Activated CD4-positive, alpha-beta T cell treated with anti-CD3 and anti-CD28 coated beads, Interleukin-2, amount 10 ng/mL, durations not matched to agents 24 days and 14 days (primary cell): ENCODE measurements around the gene SLC66A1. TPM values are rescaled to one million over a fixed set of nuclear protein-coding genes. Genes with fewer than 3 reads are reported as not detected.

ENCODE experiments used
- DNase-seq: peaks from one replicate; pipeline ENCODE4 v3.0.0; 2022
- H3K27ac Mint-ChIP-seq: one replicate; pipeline ENCODE4 v1.8.0; 2022; ENCODE audit warnings: mild to moderate bottlenecking, mixed read lengths
- H3K27me3 Mint-ChIP-seq: one replicate; pipeline ENCODE4 v1.8.0; 2022; ENCODE audit warnings: mixed read lengths
- H3K36me3 Mint-ChIP-seq: one replicate; pipeline ENCODE4 v1.8.0; 2022; ENCODE audit warnings: low read depth, mild to moderate bottlenecking, mixed read lengths
- H3K4me1 Mint-ChIP-seq: one replicate; pipeline ENCODE4 v1.8.0; 2021; ENCODE audit warnings: mixed read lengths
- H3K4me3 Mint-ChIP-seq: one replicate; pipeline ENCODE4 v1.8.0; 2022; ENCODE audit warnings: mild to moderate bottlenecking, moderate library complexity, mixed read lengths
- H3K9me3 Mint-ChIP-seq: one replicate; pipeline ENCODE4 v1.8.0; 2021; ENCODE audit warnings: mixed read lengths
- intact Hi-C: fragments of 100-400 bp; cut with micrococcal nuclease; formaldehyde crosslinking; loops from one replicate; pipeline ENCODE4 v1.15.1; 2023
- total RNA-seq: library from RNA; stranded (reverse); gene quantifications from 2 replicates; pipeline ENCODE4 v1.2.3, GENCODE V29; 2022

SLC66A1 gene
- total RNA-seq, 1 donor from 2014 or later, result 10.1 TPM

DNA sequence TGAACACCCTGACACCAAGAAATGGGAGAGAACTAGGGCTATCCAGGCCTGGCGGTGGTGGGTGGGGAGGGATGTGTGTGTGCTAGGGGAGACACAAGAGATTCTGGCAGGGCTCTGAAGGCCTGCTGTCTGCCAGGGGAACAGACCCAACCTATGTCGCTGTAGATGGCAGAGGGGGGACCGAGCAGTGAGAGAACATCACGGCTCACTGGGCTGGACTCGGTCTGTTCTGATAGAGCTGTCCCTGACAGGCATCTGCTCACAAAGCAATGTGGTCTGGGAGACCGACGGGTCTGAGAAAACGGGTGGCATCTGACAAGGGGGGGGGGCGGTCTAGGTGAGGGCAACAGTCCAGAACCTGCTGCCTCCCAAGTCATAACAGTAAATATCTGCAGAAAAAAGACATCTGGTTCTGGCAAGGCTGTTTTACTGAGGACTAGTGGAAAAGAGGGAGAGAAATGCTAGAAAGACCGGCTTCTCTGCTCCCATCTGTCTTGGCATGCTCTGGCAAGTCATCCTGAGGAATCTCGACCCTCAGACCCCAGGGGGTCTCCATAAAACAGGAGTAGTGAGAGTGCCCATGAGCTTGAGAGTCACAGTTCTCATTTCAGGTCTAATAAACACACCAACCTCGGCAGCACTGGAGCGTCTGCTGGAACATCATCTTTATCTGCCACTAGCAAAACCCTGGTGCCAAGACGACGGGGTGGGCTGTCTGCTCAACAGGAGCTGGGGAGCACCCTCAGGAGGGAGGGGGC is 36.5 kb downstream of the SLC66A1 start:
- peaks cover 33% of the 10 kb centered on the region for H3K36me3 Mint-ChIP-seq
- H3K4me3 Mint-ChIP-seq, result no peak overlapping the region
- H3K9me3 Mint-ChIP-seq, result no peaks in the 10 kb centered on the region
- H3K4me1 Mint-ChIP-seq, result peaks cover 1% of the 10 kb centered on the region
- DNase-seq, result no peak
- no peaks in the 10 kb centered on the region for H3K27me3 Mint-ChIP-seq
- H3K27ac Mint-ChIP-seq, result no peak overlapping the region
- intact Hi-C loops, result no loop called here

DNA sequence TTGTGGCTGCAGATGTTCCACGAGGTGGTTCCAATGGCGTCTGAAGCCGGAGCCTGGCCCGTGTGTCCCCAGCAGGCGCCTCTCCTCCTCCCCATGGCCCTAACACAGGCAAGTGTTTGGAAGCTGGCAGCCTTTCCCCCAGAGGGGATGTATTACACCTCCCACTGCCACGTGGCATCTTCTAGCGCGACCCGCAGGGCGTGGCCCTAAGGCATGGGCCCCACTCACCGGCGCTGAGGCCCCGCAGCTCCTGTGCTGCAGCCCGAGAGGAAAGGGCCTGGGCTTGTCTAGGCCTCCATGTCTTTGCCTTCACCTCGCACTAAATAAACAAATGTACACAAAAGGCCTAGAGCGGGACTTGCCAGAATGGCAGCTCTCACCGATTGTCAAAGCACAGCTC is 37.9 kb downstream of the SLC66A1 start:
- Mint-ChIP-seq H3K27ac (no peak overlapping the region), H3K9me3 (no peaks in the 10 kb centered on the region), H3K4me1 (peaks cover 1% of the 10 kb centered on the region), H3K4me3 (no peak overlapping the region), H3K27me3 (no peaks in the 10 kb centered on the region), H3K36me3 (peaks cover 36% of the 10 kb centered on the region)
- intact Hi-C loops, result no loop called here
- no peak for DNase-seq

DNA sequence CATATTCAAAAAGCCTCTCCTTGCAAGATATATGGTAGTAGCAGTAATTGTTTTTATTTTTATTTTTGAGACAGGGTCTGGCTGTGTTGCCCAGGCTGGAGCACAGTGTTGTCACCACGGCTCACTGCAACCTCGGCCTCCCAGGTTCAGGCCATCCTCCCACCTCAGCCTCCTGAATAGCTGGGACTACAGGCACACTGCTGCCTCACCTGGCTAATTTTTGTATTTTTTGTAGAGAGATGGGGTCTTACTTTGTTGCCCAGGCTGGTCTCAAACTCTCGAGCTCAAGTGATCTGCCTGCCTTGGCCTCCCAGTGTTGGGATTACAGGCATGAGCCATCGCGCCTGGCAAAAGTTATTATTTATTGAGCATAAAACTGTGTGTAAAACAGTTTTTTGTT is 38.4 kb downstream of the SLC66A1 start:
- H3K36me3 Mint-ChIP-seq, result peaks cover 38% of the 10 kb centered on the region
- H3K27ac Mint-ChIP-seq, result no peak overlapping the region
- H3K4me1 Mint-ChIP-seq, result peaks cover 1% of the 10 kb centered on the region
- no peak overlapping the region for H3K4me3 Mint-ChIP-seq
- no peak for DNase-seq
- intact Hi-C loops, result no loop called here
- no peaks in the 10 kb centered on the region for H3K9me3 Mint-ChIP-seq
- H3K27me3 Mint-ChIP-seq, result no peaks in the 10 kb centered on the region

DNA sequence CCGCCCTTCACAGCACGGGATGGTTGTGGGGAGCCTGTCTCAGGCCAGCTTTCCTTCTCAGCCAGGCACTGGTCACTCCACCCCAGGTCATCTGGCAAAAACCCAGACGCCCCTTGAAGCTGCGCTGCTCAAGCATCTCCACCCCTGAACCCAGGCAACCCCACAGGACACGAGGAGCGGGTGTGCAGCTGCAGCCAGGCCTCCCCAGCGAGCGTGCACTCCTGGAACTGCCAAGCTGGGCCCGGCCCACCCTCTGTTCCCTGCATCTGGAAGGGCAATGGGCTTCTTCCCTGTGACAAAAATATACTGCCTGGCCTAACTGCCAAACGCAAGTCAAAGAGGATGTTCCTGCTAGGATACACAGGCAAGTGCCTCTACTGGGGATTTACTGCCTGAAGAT is 39.7 kb downstream of the SLC66A1 start:
- intact Hi-C loops, result no loop called here
- DNase-seq, result no peak
- H3K9me3 Mint-ChIP-seq, result no peaks in the 10 kb centered on the region
- H3K4me1 Mint-ChIP-seq, result peaks cover 1% of the 10 kb centered on the region
- H3K36me3 Mint-ChIP-seq, result peaks cover 42% of the 10 kb centered on the region
- no peak overlapping the region for H3K4me3 Mint-ChIP-seq
- H3K27ac Mint-ChIP-seq, result no peak overlapping the region
- no peaks in the 10 kb centered on the region for H3K27me3 Mint-ChIP-seq

DNA sequence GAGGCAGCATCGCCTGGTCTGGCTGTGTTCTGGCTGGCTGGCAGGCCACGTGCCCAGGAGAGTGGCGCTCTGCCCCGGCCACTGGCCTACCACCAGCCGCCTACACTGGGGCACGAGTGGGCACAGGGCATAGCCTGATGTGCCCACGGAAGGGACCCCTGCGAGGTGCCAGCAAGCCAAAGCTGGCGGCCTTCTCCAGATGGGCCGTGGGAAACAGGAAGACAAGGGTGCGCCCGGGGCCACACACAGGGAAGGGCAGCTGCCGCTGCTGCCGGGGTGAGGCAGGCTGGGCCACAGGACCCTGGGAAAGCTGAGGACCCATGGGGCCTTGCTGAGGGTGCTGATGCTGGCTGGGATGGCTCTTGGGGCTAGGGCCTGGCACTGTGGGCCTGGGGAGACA is 40.7 kb downstream of the SLC66A1 start:
- H3K27ac Mint-ChIP-seq, result no peak overlapping the region
- H3K27me3 Mint-ChIP-seq, result no peaks in the 10 kb centered on the region
- peaks cover 4% of the 10 kb centered on the region for H3K4me1 Mint-ChIP-seq
- H3K9me3 Mint-ChIP-seq, result no peaks in the 10 kb centered on the region
- DNase-seq, result no peak
- H3K4me3 Mint-ChIP-seq, result no peak overlapping the region
- H3K36me3 Mint-ChIP-seq, result peaks cover 52% of the 10 kb centered on the region
- intact Hi-C loops, result no loop called here

DNA sequence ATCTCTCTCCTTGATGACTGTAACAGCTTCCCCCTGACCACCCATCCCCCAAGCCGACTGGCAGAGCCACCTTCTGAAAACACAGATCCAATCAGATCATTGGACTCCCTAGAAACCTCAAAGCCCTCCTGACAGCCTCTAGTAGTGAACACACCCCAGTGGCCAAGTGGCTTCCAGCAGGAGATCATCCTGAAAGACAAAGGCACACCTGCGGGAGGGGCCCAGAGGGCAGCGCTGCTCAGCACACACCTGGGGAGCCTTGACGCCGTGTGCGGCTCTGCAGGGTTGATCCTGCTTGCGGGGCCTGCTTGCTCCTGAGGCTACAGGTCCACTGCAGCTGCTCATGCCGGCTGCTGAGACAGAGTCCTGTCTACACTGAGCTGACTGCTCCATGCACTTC is 41.5 kb downstream of the SLC66A1 start:
- no peak for DNase-seq
- Mint-ChIP-seq H3K27ac (no peak overlapping the region), H3K4me1 (peaks cover 4% of the 10 kb centered on the region), H3K27me3 (no peaks in the 10 kb centered on the region), H3K9me3 (no peaks in the 10 kb centered on the region), H3K4me3 (no peak overlapping the region), H3K36me3 (peaks cover 52% of the 10 kb centered on the region)
- intact Hi-C loops, result no loop called here

DNA sequence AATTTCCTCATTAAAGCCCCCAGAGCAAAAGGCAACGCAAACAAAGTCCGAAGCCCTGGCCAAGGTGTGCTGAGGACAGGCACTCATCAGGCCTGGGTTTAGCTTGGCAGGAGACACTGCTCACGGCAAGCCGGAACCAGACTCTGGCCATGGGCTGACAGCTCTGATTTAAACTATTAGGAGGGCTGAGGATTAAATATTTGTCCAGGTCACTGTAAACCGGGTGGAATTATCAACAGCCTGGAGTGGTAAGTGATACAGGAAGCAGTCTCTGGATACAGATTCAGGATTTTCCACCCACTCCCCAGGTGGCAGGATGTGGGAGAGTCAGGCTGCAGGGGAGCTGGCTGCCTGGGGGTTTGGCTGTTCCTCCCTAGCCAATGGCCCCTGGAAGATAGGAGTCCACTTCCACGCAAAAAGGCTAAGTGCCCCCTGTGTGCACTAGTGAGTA is 42.4 kb downstream of the SLC66A1 start:
- no peak for DNase-seq
- intact Hi-C loops, result no loop called here
- H3K27ac Mint-ChIP-seq, result no peak overlapping the region
- peaks cover 4% of the 10 kb centered on the region for H3K4me1 Mint-ChIP-seq
- H3K4me3 Mint-ChIP-seq, result no peak overlapping the region
- peaks cover 51% of the 10 kb centered on the region for H3K36me3 Mint-ChIP-seq
- H3K27me3 Mint-ChIP-seq, result no peaks in the 10 kb centered on the region
- no peaks in the 10 kb centered on the region for H3K9me3 Mint-ChIP-seq

DNA sequence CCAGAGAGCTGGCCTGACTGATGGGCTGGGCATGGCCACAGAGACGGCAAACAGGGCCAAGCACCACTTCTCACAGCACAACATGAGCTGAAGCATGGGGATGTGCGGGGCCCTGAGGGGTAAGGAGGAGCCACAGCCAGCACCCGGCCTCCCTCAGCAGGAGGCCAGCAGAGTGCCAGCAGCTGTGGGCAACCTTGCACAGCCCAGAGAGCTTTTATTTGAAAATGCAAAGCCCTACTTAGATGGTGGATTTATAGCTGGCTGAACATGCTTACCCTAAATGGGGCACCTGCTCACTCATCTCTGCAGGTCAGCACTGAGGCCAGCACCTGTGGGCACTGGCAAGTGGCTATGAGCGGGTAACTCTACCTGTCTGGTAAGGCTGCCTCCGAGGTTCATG is 44.1 kb downstream of the SLC66A1 start:
- H3K36me3 Mint-ChIP-seq, result peaks cover 47% of the 10 kb centered on the region
- no peak overlapping the region for H3K4me3 Mint-ChIP-seq
- intact Hi-C loops, result no loop called here
- DNase-seq, result no peak
- no peaks in the 10 kb centered on the region for H3K9me3 Mint-ChIP-seq
- H3K27me3 Mint-ChIP-seq, result no peaks in the 10 kb centered on the region
- no peak overlapping the region for H3K27ac Mint-ChIP-seq
- H3K4me1 Mint-ChIP-seq, result peaks cover 20% of the 10 kb centered on the region

DNA sequence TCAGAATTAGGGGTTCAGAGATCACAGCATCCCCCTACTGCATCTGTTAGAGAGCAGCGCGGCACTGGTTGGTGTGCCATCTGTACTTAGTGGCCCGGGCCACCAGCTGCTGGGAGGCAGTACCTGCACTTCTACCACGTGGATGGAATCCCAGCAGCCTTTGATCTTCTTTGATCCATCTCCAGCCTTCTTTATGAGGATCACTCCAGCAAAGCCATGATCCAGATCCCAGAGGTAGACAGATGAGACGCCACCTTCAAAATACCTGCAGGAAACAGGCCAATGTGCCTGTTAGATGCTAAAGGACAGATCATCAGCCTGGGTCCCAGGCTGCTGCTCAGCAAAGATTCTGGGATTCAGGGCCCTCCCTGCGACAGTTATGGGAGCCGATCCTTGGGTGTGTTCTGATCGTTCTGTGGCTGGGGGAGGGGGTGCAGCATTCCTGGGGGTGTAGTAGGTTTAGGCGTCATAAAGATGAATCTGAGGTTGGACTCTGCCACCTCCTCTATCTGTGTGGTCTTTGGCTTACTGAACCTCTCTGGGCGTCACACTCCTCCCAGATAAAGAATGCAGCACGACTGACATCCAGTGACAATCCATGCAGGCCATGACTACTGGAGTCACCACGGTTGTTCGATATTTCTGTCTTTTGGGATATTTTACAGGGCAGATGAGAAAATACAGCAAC is 45.3 kb downstream of the SLC66A1 start:
- Mint-ChIP-seq H3K9me3 (no peaks in the 10 kb centered on the region), H3K4me1 (peaks cover 20% of the 10 kb centered on the region), H3K4me3 (no peak overlapping the region), H3K27ac (no peak overlapping the region), H3K36me3 (peaks cover 37% of the 10 kb centered on the region), H3K27me3 (no peaks in the 10 kb centered on the region)
- intact Hi-C loops, result no loop called here
- no peak for DNase-seq

DNA sequence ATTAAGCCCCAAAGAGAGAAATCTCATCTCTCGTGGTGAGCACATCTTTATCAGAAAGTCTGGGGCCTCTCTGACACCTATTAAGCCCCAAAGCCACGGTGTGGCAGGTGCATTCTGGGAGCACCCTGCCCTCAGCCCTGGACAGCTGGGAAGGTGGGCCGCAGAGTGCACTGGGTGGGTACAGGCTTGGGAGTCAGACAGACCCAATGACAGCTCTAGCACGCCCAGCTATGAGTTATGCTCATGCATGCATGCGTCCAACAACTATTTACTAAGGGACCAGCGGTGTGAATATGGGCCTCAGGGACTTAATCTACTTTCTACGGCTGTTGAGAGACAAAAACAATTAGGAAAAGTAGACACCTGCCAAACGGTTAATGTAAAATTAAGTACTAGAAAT is 46.6 kb downstream of the SLC66A1 start:
- no peak overlapping the region for H3K4me3 Mint-ChIP-seq
- no peaks in the 10 kb centered on the region for H3K9me3 Mint-ChIP-seq
- H3K36me3 Mint-ChIP-seq, result peaks cover 33% of the 10 kb centered on the region
- intact Hi-C loops, result no loop called here
- peaks cover 18% of the 10 kb centered on the region for H3K4me1 Mint-ChIP-seq
- H3K27me3 Mint-ChIP-seq, result no peaks in the 10 kb centered on the region
- H3K27ac Mint-ChIP-seq, result no peak overlapping the region
- no peak for DNase-seq

DNA sequence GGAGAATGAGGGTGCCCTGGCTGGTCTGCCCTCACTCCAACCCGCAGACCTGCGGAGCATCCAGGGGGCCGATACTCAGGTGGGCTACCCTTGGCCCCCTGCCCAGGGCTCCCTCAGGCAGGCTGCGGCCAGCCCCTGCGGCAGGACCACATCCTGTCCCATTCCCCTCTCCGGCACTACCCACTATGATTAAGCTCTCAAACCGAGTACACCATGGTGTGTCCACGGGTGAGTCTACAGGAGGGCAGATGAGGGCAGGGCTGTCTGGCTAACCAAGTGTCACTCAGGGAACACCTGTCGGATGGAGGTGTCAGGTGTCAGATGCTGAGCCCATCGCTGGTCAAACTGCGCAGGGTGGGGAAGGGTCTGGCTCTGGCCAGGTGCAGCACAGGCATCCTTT is 47.2 kb downstream of the SLC66A1 start:
- H3K4me3 Mint-ChIP-seq, result no peak overlapping the region

DNA sequence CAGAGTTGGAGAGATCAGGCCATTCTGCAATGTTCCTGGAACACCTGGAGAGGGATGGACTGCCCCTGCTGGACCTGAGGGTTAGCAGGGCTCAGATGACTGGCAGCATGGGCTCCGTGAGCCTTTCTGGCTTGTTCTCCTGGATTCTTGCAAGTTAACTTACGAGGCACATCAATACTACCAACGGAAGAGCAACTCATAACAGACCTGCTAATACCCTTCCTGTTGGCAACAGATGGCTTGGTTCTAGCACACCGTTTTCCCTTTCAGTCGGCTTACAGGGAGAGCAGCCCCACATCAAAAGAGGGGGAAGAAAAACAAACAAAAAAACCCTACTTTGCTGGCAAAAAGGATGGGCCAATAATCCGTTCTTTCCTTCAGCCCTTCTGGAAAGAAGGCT is 47.9 kb downstream of the SLC66A1 start:
- DNase-seq, result no peak
- peaks cover 30% of the 10 kb centered on the region for H3K36me3 Mint-ChIP-seq
- no peak overlapping the region for H3K4me3 Mint-ChIP-seq
- peak overlapping the region; percentile 68 for H3K27ac Mint-ChIP-seq
- intact Hi-C loops, result no loop called here
- no peaks in the 10 kb centered on the region for H3K9me3 Mint-ChIP-seq
- H3K4me1 Mint-ChIP-seq, result peaks cover 21% of the 10 kb centered on the region
- H3K27me3 Mint-ChIP-seq, result no peaks in the 10 kb centered on the region

More for the DNA sequence above, 47.2 kb downstream of the SLC66A1 start:
- H3K36me3 Mint-ChIP-seq, result peaks cover 32% of the 10 kb centered on the region
- H3K27ac Mint-ChIP-seq, result no peak overlapping the region
- intact Hi-C loops, result no loop called here
- H3K4me1 Mint-ChIP-seq, result peaks cover 18% of the 10 kb centered on the region
- no peak for DNase-seq
- H3K9me3 Mint-ChIP-seq, result no peaks in the 10 kb centered on the region
- H3K27me3 Mint-ChIP-seq, result no peaks in the 10 kb centered on the region

DNA sequence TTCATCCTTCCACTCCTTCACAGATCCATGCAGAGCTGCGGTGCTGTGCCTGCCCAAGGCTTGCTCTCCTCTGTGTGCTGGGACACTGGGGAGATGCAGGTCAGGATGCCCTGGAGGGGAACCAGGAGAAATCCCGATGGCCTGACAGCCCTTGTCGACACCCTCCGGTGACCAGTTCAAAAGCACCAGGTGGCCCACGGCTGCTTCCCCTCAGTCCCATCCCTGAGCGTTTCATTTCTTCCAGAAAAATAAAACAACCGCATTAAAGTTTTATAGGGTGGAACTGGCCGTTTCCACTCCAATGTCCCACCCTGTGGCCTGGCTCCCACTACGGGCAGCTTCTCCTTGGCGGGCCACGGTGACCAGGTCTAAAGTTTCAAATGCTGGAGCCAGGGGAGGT is 48.3 kb downstream of the SLC66A1 start:
- Mint-ChIP-seq H3K9me3 (no peaks in the 10 kb centered on the region), H3K4me1 (peaks cover 21% of the 10 kb centered on the region), H3K27ac (no peak overlapping the region), H3K27me3 (no peaks in the 10 kb centered on the region), H3K4me3 (no peak overlapping the region), H3K36me3 (peaks cover 31% of the 10 kb centered on the region)
- intact Hi-C loops, result no loop called here
- no peak for DNase-seq

DNA sequence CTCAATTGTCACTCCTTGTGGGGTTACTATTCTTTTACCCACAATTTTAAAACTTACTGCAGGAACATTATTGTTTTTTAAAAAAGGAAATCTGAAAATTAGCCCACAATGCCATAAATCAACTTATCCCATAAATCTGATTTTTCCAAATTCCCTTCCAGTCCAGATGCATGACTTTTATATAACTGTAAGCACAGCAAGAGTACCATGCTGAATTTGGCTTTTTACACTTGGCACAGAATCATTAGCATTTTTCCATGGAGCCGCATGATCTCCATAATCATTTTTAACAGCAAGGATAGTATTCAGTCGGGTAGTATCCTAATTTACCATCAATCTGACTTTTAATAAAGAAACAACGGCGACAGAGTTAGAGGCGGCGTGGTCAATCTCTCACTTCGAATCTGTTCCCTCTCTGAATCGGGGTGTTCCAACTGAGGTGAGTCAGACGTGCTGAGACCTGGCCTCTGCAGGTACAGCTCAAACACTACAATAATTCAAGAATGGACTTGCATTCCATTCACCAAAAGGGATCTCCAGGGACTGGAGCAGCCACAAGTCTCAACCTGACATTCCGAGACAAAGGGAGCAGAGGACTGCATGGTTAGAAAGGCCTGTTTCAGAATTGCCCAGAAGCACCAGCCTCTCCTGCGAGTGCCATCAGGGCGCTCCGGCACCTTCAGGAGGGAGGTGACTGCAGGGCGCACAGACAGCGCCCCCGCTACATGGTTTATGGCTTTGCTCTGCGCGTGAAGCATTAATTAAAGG is 48.9 kb downstream of the SLC66A1 start:
- Mint-ChIP-seq H3K27me3 (no peaks in the 10 kb centered on the region), H3K9me3 (no peaks in the 10 kb centered on the region), H3K4me3 (no peak overlapping the region), H3K36me3 (peaks cover 29% of the 10 kb centered on the region), H3K4me1 (peaks cover 21% of the 10 kb centered on the region), H3K27ac (peak overlapping the region; percentile 2)
- no peak for DNase-seq
- intact Hi-C loops, result no loop called here
